HFFc6 (cell line): ENCODE measurements around the gene COMMD9. TPM values are rescaled to one million over a fixed set of nuclear protein-coding genes. Genes with fewer than 3 reads are reported as not detected.

Experiments used
- DNase-seq: peaks from one replicate; pipeline ENCODE4 v3.0.0-alpha.2; 2018
- H3K27ac Mint-ChIP-seq: 2 replicates; pipeline ENCODE4 v1.8.0; 2020; ENCODE audit warnings: mild to moderate bottlenecking, mixed read lengths
- H3K27me3 Mint-ChIP-seq: 2 replicates; pipeline ENCODE4 v1.8.0; 2021; ENCODE audit warnings: mild to moderate bottlenecking, moderate library complexity, mixed read lengths; ENCODE audit not compliant: insufficient read depth
- H3K36me3 Mint-ChIP-seq: 2 replicates; pipeline ENCODE4 v1.8.0; 2021; ENCODE audit warnings: low read depth, mixed read lengths
- H3K4me1 Mint-ChIP-seq: 2 replicates; pipeline ENCODE4 v1.8.0; 2020; ENCODE audit warnings: low read depth, mixed read lengths
- H3K4me3 Mint-ChIP-seq: 2 replicates; pipeline ENCODE4 v1.8.0; 2020; ENCODE audit warnings: mild to moderate bottlenecking, moderate library complexity, mixed read lengths
- H3K9me3 Mint-ChIP-seq: 2 replicates; pipeline ENCODE4 v1.8.0; 2020; ENCODE audit warnings: mild to moderate bottlenecking, mixed read lengths
- CTCF ChIP-seq: fragments of 200-600 bp; sonication (generic); IDR thresholded peaks from 2 replicates; pipeline ENCODE4 v1.5.0; 2021; ENCODE audit warnings: antibody characterized with exemption, mild to moderate bottlenecking
- total RNA-seq, 6 experiments: library from RNA; stranded (reverse); fragmentation: NEBNext Ultra II Directional; extraction: Animal tissue kit (Norgen Biotek cat#: 25700); gene quantifications; 2 replicates in 1 of 6; 3 replicates in 5 of 6; pipeline ENCODE4 v1.2.3, GENCODE V29; 2021

COMMD9 gene
- total RNA-seq, 6 experiments from 2014 or later = 75.4 to 88.9 (median 81.7) TPM

GRCh38 chr11:36230779-36231699 is 58.2 kb downstream of the COMMD9 start:
- H3K27ac Mint-ChIP-seq = peak overlapping the region; percentile 26; the same call in 1 of the 2 replicates
- no peak for TF ChIP-seq CTCF
- peaks cover 2% of the 10 kb centered on the region; the same call in 1 of the 2 replicates for H3K27me3 Mint-ChIP-seq
- H3K4me3 Mint-ChIP-seq = peak overlapping the region; percentile 72
- peaks cover 32% of the 10 kb centered on the region for H3K4me1 Mint-ChIP-seq
- H3K36me3 Mint-ChIP-seq = peaks cover 3% of the 10 kb centered on the region; the same call in 1 of the 2 replicates
- no peaks in the 10 kb centered on the region for H3K9me3 Mint-ChIP-seq
- peak; percentile 68 for DNase-seq

- Mint-ChIP-seq H3K4me3 (no peak overlapping the region), H3K36me3 (peaks cover 3% of the 10 kb centered on the region; the same call in 1 of the 2 replicates), H3K27ac (no peak overlapping the region), H3K9me3 (no peaks in the 10 kb centered on the region), H3K27me3 (no peaks in the 10 kb centered on the region), H3K4me1 (peaks cover 24% of the 10 kb centered on the region)
- DNase-seq = no peak
- no peak for TF ChIP-seq CTCF
Measured at GRCh38 chr11:36229091-36229705, 60.0 kb downstream of the COMMD9 start.

- no peak for TF ChIP-seq CTCF
- Mint-ChIP-seq H3K4me3 (no peak overlapping the region), H3K9me3 (no peaks in the 10 kb centered on the region), H3K27ac (no peak overlapping the region), H3K36me3 (peaks cover 3% of the 10 kb centered on the region; the same call in 1 of the 2 replicates), H3K27me3 (no peaks in the 10 kb centered on the region), H3K4me1 (peaks cover 24% of the 10 kb centered on the region)
- no peak for DNase-seq
Measured at GRCh38 chr11:36228689-36229088, 60.5 kb downstream of the COMMD9 start.

- Mint-ChIP-seq H3K4me3 (no peak overlapping the region), H3K36me3 (0 out of 2 replicates have a peak, but pooled peaks cover 3% of the 10 kb centered on the region), H3K27me3 (no peaks in the 10 kb centered on the region), H3K27ac (no peak overlapping the region), H3K4me1 (peaks cover 18% of the 10 kb centered on the region), H3K9me3 (no peaks in the 10 kb centered on the region)
- no peak for DNase-seq
- TF ChIP-seq CTCF = no peak
Measured at GRCh38 chr11:36227044-36227443, 62.2 kb downstream of the COMMD9 start.

- no peaks in the 10 kb centered on the region for H3K4me1 Mint-ChIP-seq
- H3K27me3 Mint-ChIP-seq = no peaks in the 10 kb centered on the region
- no peak for TF ChIP-seq CTCF
- no peak overlapping the region for H3K4me3 Mint-ChIP-seq
- peaks cover 14% of the 10 kb centered on the region for H3K9me3 Mint-ChIP-seq
- H3K36me3 Mint-ChIP-seq = peaks cover 12% of the 10 kb centered on the region; the same call in 1 of the 2 replicates
- H3K27ac Mint-ChIP-seq = no peak overlapping the region
- DNase-seq = no peak
Measured at GRCh38 chr11:36224209-36224882, 64.9 kb downstream of the COMMD9 start.
